NK-92 treated with Interleukin-12 subunit alpha and Interleukin-12 subunit beta, amount 100 ng/mL, for 24 hours (cell line): ENCODE data around the gene CLCNKA.
"Not testable (repeated sequence)": the region's sequence is repeated elsewhere in the genome, so short reads cannot be mapped to it uniquely, and the experiment has no call there.

Experiments
- DNase-seq: peaks from one replicate; lab custom pipeline; 2025; lab: John Stamatoyannopoulos, UW

CLCNKA gene

GRCh38 chr1:16017461-16018303, 4.2 kb upstream of the CLCNKA start, which contains the start of gene HSPB7:
TSS of gene HSPB7 (minus strand) at chr1:16018043. CDS start at chr1:16017963, 80 bp downstream.
- no peak for DNase-seq

GRCh38 chr1:16018308-16018707, 3.5 kb upstream of the CLCNKA start:
- DNase-seq, result no peak

- DNase-seq, result no peak
Measured at GRCh38 chr1:16018749-16019643, 2.8 kb upstream of the CLCNKA start.

- DNase-seq, result no peak
Measured at GRCh38 chr1:16019644-16020277, 2.1 kb upstream of the CLCNKA start.

- no peak for DNase-seq
Measured at GRCh38 chr1:16020325-16020724, 1.5 kb upstream of the CLCNKA start.

- DNase-seq, result not testable (repeated sequence)
Measured at GRCh38 chr1:16020878-16021277, 958 bp upstream of the CLCNKA start.

GRCh38 chr1:16022393-16022792, 557 bp downstream of the CLCNKA start:
- no peak for DNase-seq

GRCh38 chr1:16023050-16023653, 1.3 kb downstream of the CLCNKA start:
- no peak for DNase-seq

GRCh38 chr1:16026302-16026701, 4.5 kb downstream of the CLCNKA start:
- DNase-seq, result not testable (repeated sequence)

GRCh38 chr1:16026723-16027484, 5.1 kb downstream of the CLCNKA start:
- DNase-seq, result no peak

GRCh38 chr1:16028237-16029002, 6.6 kb downstream of the CLCNKA start:
- DNase-seq, result no peak

GRCh38 chr1:16029003-16029268, 7.1 kb downstream of the CLCNKA start:
- not testable (repeated sequence) for DNase-seq

GRCh38 chr1:16029288-16029687, 7.5 kb downstream of the CLCNKA start:
- no peak for DNase-seq

GRCh38 chr1:16031551-16031950, 9.7 kb downstream of the CLCNKA start:
- no peak for DNase-seq

- DNase-seq, result peak; percentile 37
Measured at GRCh38 chr1:16032388-16033102, 10.7 kb downstream of the CLCNKA start.

- DNase-seq, result not testable (repeated sequence)
Measured at GRCh38 chr1:16033103-16033632, 11.3 kb downstream of the CLCNKA start.

- not testable (repeated sequence) for DNase-seq
Measured at GRCh38 chr1:16036461-16036860, 14.6 kb downstream of the CLCNKA start.

- DNase-seq, result no peak
Measured at GRCh38 chr1:16038620-16038912, 16.7 kb downstream of the CLCNKA start.

- not testable (repeated sequence) for DNase-seq
Measured at GRCh38 chr1:16039871-16040270, 18.0 kb downstream of the CLCNKA start.

GRCh38 chr1:16041200-16041599, 19.4 kb downstream of the CLCNKA start:
- no peak for DNase-seq
